Left ventricle myocardium inferior (tissue), 1 donor: ENCODE measurements around the gene PPP1R3C. TPM values are rescaled to one million over a fixed set of nuclear protein-coding genes. Genes with fewer than 3 reads are reported as not detected.

ENCODE experiments used
- DNase-seq: peaks from one replicate; pipeline ENCODE4 v3.0.0-alpha.2; 2020
- H3K27ac ChIP-seq: fragments of 200-600 bp; replicated peaks from 2 replicates; pipeline ENCODE4 v1.8.0; 2021
- H3K27me3 ChIP-seq: fragments of 200-600 bp; 2 replicates; pipeline ENCODE4 v1.8.0; 2021; ENCODE audit warnings: low read depth
- H3K36me3 ChIP-seq: fragments of 200-600 bp; 2 replicates; pipeline ENCODE4 v1.8.0; 2021
- H3K4me1 ChIP-seq: fragments of 200-600 bp; 2 replicates; pipeline ENCODE4 v1.8.0; 2021
- H3K4me3 ChIP-seq: fragments of 200-600 bp; 2 replicates; pipeline ENCODE4 v1.8.0; 2021; ENCODE audit warnings: mild to moderate bottlenecking, moderate library complexity
- H3K9me3 ChIP-seq: fragments of 200-600 bp; replicated peaks from 2 replicates; pipeline ENCODE4 v1.8.0; 2021
- intact Hi-C: fragments of 100-400 bp; cut with micrococcal nuclease; formaldehyde crosslinking; loops from one replicate; pipeline ENCODE4 v1.11.0; 2022
- total RNA-seq: library from RNA; stranded (reverse); fragmentation: NEBNext Ultra II Directional; extraction: Animal tissue kit (Norgen Biotek cat#: 25700); gene quantifications from one replicate; pipeline ENCODE4 v1.2.1, GENCODE V29; 2021
- TF ChIP-seq, protein P1 (sequence below): fragments of 200-600 bp; IDR thresholded peaks from 2 replicates; pipeline ENCODE4 v1.8.0; 2021; ENCODE audit warnings: antibody characterized with exemption, mild to moderate bottlenecking, borderline replicate concordance
- donor health status: DM: no; HTN: yes; CAD: no; lungs with severe emphysema.

Gene PPP1R3C
- total RNA-seq, 1 donor from 2014 or later = 236 TPM

DNA sequence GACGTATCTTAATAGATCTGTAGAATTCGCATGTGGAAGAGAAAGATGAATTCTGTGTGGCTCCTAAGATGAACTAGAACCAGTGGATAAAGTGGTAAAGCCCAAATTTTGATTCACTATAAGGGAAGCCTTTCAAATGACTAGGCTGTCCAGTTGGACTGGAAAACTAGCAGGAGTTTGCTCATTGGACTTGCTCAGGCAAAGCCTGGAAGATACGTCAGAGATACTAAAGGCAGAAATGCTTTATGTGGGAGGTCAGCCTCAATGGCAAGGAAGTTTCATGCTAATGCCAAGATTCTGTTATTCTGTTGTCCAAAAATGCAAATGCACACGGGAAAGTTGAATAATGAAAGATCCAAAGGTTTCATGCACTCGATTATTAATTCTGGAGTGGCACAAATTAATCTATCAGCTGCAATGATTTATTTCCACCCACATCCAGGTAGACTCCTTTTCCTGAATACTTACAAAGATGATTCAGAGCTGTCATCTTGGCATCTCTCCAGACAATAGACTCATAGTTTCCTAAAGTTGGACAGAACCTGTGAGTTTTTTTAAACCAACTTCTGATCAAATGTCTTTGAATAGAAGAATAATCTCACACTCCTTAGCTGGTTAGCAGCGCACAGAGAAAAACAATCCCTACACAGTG is 20.5 kb upstream of the PPP1R3C start:
- H3K36me3 ChIP-seq = no peaks in the 10 kb centered on the region
- H3K4me1 ChIP-seq = no peaks in the 10 kb centered on the region
- TF ChIP-seq, protein P1, sequence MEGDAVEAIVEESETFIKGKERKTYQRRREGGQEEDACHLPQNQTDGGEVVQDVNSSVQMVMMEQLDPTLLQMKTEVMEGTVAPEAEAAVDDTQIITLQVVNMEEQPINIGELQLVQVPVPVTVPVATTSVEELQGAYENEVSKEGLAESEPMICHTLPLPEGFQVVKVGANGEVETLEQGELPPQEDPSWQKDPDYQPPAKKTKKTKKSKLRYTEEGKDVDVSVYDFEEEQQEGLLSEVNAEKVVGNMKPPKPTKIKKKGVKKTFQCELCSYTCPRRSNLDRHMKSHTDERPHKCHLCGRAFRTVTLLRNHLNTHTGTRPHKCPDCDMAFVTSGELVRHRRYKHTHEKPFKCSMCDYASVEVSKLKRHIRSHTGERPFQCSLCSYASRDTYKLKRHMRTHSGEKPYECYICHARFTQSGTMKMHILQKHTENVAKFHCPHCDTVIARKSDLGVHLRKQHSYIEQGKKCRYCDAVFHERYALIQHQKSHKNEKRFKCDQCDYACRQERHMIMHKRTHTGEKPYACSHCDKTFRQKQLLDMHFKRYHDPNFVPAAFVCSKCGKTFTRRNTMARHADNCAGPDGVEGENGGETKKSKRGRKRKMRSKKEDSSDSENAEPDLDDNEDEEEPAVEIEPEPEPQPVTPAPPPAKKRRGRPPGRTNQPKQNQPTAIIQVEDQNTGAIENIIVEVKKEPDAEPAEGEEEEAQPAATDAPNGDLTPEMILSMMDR = no peak
- no peak for DNase-seq
- peaks cover 9% of the 10 kb centered on the region for H3K9me3 ChIP-seq
- no peak overlapping the region for H3K4me3 ChIP-seq
- no peaks in the 10 kb centered on the region for H3K27me3 ChIP-seq
- no peak overlapping the region for H3K27ac ChIP-seq
- intact Hi-C loops = no loop called here

DNA sequence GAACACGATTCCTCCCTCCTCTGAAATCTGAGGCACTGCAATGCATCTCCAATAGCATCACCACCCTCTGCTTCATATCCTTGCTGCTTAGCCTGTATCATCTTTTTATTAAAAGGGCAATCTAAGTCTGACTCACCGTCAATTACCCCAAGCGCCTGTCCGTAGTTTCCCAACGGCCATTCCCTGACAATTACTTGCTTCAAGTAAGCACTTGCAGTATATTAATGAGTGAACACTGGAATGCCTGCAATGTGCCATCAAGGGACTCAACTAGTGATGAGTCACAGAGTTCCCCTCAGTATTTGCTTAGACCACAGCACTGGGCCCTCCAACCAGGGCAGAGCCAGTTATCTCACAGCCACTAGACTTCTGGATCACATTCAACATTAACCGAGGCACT is 19.5 kb upstream of the PPP1R3C start:
- TF ChIP-seq, protein P1 = no peak
- Histone ChIP-seq H3K27ac (no peak overlapping the region), H3K27me3 (no peaks in the 10 kb centered on the region), H3K4me1 (no peaks in the 10 kb centered on the region), H3K36me3 (no peaks in the 10 kb centered on the region), H3K9me3 (peaks cover 3% of the 10 kb centered on the region), H3K4me3 (no peak overlapping the region)
- no peak for DNase-seq
- intact Hi-C loops = no loop called here

DNA sequence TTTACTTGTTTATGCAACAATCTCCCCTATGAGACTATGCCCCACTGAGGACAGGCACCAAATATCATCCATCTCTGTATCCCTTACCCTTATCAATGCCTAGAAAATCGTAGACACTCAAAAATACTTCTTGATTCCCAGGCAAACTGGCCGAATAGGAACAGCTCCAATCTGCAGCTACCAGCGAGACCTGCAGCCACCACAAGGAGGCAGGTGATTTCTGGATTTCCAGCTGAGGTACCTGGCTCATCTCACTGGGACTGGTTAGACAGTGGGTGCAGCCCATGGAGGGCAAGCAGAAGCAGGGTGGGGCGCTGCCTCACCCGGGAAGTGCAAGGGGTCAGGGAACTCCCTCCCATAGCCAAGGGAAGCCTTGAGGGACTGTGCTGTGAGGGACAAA is 10.8 kb upstream of the PPP1R3C start:
- Histone ChIP-seq H3K36me3 (no peaks in the 10 kb centered on the region), H3K27me3 (peaks cover 38% of the 10 kb centered on the region), H3K27ac (no peak overlapping the region), H3K9me3 (no peaks in the 10 kb centered on the region), H3K4me1 (no peaks in the 10 kb centered on the region), H3K4me3 (no peak overlapping the region)
- DNase-seq = no peak
- TF ChIP-seq, protein P1 = peak; percentile 40
- intact Hi-C loops = no loop called here

DNA sequence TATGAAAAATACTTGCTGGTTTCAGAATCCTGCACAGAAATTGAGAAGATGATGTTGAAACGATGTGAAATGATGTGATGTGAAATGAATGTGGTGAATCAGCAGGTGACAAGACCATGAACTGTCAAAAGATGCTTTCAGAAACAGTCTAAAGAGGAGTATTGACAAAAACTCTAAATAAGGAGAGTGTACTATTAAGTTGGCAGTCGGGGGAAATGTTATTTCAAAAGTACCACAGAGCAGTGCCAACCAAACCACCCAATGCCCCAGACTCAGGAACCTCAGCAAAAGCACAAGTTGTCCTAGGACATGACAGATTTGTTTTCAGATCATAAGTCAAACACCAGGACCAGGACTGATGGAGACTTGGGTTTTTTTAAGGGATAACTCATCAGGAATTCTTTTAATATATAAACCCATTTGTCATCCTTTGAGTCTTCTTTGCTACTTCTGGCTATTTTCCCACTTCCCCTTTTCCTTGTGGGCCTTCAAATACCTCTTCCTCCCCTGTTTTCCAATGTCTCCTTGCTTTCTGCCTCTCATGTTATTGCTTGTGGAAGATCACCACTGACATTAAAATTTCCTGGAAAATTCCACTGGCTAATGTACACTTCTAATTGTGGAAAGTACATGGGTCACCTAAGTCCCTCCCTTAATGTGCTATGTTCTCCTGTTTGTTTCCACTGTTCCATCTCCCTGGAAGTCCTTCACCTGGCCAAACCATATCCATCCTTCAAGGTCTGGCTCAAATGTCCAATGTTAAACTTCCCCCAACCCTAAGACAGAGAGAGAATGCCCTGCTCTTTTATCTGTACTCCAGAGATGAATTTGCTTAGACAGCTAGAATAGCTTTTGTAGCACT is 10.2 kb upstream of the PPP1R3C start:
- TF ChIP-seq, protein P1 = no peak
- Histone ChIP-seq H3K27ac (no peak overlapping the region), H3K27me3 (peaks cover 38% of the 10 kb centered on the region), H3K9me3 (no peaks in the 10 kb centered on the region), H3K36me3 (no peaks in the 10 kb centered on the region), H3K4me3 (no peak overlapping the region), H3K4me1 (no peaks in the 10 kb centered on the region)
- no peak for DNase-seq
- intact Hi-C loops = no loop called here

DNA sequence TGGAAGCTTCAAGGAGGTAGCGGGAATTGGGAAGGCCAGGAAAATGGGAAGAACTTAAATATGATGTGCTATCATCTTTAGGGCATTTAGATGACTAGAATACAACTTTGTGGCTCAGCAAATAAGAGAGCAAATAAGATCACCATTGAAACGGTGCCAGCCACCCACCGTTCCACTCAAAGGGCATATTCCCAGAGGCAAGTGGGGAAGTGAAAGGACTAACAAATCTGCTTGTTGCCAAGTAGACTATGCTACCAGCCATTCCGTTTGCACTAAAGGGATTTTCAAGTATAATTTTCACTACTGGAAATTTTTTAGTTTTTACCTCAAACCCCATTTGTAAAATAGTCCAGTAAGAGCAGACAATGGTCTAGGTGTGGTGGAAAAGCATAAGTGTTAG is 4.0 kb upstream of the PPP1R3C start:
- Histone ChIP-seq H3K9me3 (no peaks in the 10 kb centered on the region), H3K4me1 (peaks cover 31% of the 10 kb centered on the region), H3K27me3 (peaks cover 8% of the 10 kb centered on the region), H3K4me3 (no peak overlapping the region), H3K36me3 (no peaks in the 10 kb centered on the region), H3K27ac (no peak overlapping the region)
- no peak for DNase-seq
- TF ChIP-seq, protein P1 = no peak
- intact Hi-C loops = loop anchor here (5.0 kb wide), 2 partner anchors 75 to 145 kb away; no protein-coding TSS in a partner anchor
